GM21619 (cell line): ENCODE measurements around the gene RPL32.
"Not testable (repeated sequence)": the region's sequence is repeated elsewhere in the genome, so short reads cannot be mapped to it uniquely, and the experiment has no call there.

ENCODE experiments used
- ATAC-seq: cut with Tn5 transposase; IDR thresholded peaks from one replicate; pipeline ENCODE4 v1.9.1; 2021; ENCODE audit not compliant: unreplicated experiment

Gene RPL32

GRCh38 chr3:12868039-12869034 lies 27.0 kb upstream of the RPL32 start:
- peak; percentile 52 for ATAC-seq

DNA sequence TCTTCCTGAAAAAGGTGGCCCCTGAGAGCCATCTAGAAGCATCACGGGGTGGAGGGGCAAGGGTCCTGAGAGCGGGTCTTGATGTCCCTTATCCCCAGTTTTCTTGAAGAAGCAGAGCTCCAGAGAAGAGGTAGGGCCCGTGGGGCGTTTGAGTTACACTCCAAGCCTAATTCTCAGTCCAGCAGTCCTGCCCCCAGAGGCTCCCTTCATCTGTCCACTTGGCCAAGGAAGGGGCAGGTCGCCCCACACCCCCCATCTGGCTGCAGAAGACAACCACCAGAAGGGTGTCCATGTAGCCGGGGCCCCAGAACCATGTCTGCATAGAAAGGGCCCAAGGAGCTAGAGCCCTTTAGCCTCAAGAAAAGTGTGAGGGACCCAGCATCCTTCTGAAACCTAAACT lies 25.5 kb upstream of the RPL32 start:
- ATAC-seq = no peak

- ATAC-seq = no peak
Measured at GRCh38 chr3:12865271-12865670, 23.9 kb upstream of the RPL32 start.

- ATAC-seq = no peak
Measured at GRCh38 chr3:12862387-12862786, 21.0 kb upstream of the RPL32 start.

DNA sequence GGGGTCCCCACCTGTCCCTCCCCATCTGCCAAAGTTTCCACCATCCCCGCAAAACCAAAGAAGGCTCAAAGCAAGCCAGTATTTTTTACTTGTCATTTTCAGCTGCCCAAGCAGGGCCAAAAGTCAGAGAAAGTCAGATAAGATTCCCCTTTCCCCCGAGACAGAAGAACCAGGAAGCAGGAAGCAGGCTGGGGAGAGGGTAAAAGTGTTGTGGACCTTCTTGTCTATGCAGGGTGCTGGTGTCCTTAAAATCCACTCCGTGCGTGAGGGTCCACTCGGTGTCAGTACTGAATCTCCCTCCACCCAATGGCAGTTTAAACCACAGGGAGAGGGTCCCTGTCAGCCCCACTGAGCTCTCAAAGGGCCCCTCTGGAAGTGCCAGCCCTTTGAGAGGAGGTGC lies 20.2 kb upstream of the RPL32 start:
- ATAC-seq = no peak

DNA sequence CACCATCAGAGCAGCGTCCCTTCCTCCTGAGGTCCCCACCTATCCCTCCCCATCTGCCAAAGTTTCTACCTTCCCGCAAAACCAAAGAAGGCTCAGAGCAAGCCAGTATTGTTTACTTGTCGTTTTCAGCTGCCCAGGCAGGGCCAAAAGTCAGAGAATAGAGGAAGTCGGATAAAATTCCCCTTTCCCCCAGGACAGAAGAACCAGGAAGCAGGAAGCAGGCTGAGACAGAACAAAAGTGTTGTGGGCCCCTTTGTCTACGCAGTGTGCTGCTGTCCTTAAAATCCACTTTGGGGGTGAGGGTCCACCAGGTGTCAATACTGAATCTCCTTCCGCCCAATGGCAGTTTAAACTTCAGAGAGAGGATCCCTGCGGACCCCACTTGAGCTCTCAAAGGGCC lies 18.5 kb upstream of the RPL32 start:
- no peak for ATAC-seq

GRCh38 chr3:12856626-12857025 lies 15.3 kb upstream of the RPL32 start:
- no peak for ATAC-seq

DNA sequence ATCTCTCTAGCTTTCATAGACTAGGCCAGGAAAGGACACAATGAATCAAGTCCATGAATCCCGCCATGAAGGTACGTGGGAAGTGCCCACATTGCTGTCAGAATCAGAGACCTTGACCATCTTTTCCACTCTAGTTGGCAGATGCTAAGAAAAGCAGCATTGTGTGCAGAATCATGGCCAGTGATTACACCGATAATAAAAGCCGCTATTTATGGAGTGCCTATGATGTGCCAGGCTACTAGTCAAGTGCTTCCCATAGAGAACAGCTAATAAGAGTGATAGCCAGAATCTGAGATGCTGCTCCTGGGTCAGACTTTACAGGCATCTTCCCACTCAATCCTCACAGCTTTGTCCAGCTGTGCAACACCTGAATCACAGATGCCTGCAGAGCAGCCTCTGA lies 13.2 kb upstream of the RPL32 start:
- no peak for ATAC-seq

- not testable (repeated sequence) for ATAC-seq
Measured at GRCh38 chr3:12853847-12854246, 12.5 kb upstream of the RPL32 start.

DNA sequence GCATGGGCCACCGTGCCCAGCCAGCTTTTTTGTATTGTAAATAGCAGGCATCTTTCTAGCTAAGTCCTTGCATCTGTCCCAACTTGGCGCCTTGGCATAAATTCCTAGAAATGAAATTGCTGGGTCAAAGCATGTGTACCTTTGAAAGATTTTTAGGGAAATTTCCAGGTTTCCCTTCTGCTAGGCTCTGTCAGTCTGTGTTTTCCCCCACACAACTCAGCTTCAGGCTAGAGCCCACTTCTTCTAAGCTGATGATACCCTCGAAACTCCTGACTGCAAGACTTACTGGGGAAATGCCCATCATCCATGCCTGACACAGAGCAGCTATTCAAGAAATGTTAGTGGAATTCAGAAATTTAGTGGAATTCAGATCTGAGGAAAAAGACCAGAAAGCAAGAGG lies 10.8 kb upstream of the RPL32 start:
- no peak for ATAC-seq

DNA sequence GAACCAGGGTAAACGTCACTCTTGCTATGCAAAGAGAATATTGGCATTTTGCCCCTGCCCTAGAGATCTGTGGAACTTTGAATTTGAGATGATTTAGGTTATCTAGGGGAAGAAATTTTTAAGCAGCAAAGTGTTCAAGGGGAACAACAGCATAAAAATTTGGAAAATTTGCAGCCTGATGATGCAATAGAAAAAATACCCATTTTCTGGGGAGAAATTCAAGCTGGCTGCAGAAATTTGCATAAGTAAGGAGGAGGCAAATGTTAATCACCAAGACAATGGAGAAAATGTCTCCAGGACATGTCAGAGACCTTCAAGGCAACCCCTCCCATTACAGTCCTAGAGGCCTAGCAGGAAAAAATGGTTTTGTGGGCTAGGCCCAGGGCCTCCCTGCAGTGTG lies 4.4 kb upstream of the RPL32 start:
- no peak for ATAC-seq

- ATAC-seq = no peak
Measured at GRCh38 chr3:12842469-12842868, 1.1 kb upstream of the RPL32 start.

DNA sequence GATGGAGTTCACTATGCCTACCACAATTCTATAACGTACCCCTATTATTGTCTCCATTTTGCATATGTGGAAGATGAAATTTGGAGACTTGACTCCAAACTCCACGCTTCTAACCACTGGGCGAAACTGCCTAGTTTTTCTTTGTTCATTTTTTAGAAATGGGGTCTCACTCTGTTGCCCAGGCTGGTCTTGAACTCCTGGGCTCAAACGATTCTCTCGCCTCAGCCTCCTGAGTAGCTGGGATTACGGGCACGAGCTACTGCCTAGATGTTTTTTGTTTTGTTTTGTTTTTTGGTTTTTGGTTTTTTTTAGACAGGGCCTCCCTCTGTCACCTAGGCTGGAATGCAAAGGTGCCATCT lies 584 bp upstream of the RPL32 start:
- ATAC-seq = peak; percentile 12

- peak; percentile 34 for ATAC-seq
Measured at GRCh38 chr3:12840591-12841148, 695 bp downstream of the RPL32 start.

DNA sequence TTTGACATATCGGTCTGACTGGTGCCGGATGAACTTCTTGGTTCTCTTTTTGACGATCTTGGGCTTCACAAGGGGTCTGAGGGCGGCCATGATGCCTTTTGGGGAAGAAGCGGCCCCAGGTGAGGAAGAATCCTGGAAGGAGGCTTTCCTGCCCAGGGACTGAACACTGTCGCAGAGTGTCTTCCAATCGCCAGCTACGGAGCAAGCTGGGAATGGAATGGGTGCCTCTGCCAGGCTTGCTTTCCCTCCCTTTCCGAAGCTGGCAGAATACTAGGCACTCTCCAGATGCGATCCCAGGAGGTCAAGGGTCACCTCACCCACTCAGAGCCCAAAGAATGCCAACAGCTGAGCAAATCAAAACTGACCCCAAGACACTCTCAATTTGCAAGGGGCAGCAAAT lies 1.2 kb downstream of the RPL32 start:
- not testable (repeated sequence) for ATAC-seq

- ATAC-seq = no peak
Measured at GRCh38 chr3:12839156-12839946, 2.0 kb downstream of the RPL32 start.

DNA sequence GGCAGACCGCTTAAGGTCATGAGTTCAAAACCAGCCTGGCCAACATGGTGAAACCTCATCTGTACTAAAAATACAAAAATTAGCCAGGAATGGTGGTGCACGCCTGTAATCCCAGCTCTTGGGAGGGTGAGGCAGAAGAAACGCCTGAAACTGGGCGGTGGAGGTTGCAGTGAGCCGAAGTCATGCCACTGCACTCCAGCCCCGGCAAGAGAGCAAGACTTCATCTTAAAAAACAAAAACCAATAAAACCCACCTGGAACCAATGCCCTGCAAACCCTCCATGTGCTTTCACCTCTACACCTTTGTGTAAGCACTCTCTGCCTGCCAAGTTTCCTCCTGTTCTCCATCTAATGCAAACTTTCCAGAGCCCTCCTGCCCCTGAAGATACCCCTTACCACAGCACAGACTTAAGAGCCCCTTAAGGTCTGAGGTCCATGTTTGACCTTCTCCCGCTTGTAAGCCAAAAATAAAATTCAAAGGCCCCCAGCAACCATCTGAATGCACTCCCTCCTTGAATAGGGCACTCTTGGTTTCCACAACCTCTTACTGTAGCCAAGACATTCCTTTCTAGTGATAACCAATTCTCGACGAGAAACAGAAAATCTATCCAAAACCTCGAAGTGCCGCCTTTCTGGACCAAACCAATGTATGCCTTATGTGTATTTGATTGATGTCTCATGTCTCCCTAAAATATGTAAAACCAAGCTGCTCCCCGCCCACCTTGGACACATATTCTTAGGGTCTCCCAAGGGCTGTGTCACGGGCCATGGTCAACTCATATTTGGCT lies 3.0 kb downstream of the RPL32 start:
- no peak for ATAC-seq

- ATAC-seq = no peak
Measured at GRCh38 chr3:12837295-12837986, 3.9 kb downstream of the RPL32 start.

GRCh38 chr3:12835052-12835665 lies 6.2 kb downstream of the RPL32 start:
- ATAC-seq = no peak
